Stimulated activated CD8-positive, alpha-beta memory T cell treated with anti-CD3 and anti-CD28 coated beads, Interleukin-12 subunit alpha, Interleukin-12 subunit beta, amount 100 ng/mL, for 24 hours (primary cell): ENCODE measurements around the gene CYP4F22.

Source experiments
- DNase-seq: peaks from one replicate; pipeline ENCODE4 v3.0.0-alpha.2; 2020; ENCODE audit errors: extremely low read depth

The CYP4F22 gene

DNA sequence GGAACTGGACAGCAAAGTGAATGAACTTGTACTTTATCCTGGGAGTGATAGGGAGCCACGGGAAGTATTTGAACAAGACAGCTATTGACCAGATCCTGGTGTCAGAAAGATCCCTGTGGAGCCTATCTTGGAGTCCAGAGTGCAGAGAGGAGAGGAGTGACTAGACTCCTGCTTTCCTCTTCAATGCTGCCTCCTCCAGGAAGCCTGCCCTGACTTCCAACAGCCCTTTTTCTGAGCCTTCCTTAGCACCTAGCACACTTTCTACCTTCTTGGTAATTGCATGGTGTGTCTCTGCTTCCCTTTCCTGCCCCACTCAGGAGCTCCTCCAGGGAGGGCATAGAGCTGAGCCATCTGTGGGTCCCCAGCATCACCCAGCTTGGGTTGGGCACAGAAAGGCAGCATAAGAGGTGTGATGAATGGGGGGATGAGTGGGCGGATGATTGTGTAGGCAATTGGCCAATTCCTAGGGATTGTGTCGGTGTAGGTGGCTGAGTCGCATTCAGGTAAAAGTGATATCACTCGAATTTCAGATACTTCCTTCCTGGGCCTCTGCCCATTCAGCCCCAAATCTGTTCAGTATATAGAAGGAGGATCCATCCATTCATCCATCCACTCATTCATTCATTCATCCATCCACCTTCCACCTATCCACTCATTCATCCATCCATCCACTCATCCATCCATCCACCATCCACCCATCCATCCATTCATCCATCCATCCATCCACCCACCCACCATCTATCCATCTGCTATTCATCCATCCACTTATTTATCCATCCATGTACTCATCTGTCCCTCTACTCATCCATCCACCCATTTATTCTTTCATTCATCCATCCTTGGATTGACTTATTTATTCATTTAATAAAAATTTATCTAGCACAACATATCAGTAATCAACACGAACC, 26.9 kb downstream of the CYP4F22 start:
- DNase-seq, result no peak

- DNase-seq, result no peak
These were observed 28.0 kb downstream of the CYP4F22 start for GRCh38 chr19:15536350-15536749.

- no peak for DNase-seq
These were observed 30.4 kb downstream of the CYP4F22 start for GRCh38 chr19:15538774-15539173.

GRCh38 chr19:15539638-15540037, 31.3 kb downstream of the CYP4F22 start:
- DNase-seq, result no peak

- no peak for DNase-seq
These were observed 32.1 kb downstream of the CYP4F22 start for GRCh38 chr19:15540435-15540834.

- no peak for DNase-seq
These were observed 36.0 kb downstream of the CYP4F22 start for GRCh38 chr19:15544283-15544682.

GRCh38 chr19:15544970-15545369, 36.6 kb downstream of the CYP4F22 start:
- DNase-seq, result no peak

DNA sequence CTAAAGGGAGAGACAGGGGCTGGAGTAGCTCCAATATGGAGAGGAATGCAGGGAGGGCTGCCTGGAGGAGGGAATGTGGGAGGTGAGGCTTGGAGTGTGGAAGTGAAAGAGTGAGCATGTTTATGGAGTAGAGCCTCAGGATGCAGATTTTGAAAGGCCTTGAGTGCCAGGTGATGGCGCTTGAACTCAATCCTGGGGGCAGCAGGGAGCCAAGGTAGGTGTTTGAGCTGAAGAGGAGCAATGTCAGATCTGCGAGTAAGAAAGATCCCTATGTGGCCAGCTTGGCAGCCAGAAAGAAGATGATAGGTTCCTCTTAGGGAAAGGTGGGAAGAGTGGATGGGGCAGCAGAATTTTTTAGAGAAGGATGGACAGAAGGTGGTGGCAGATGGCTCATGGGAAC, 40.3 kb downstream of the CYP4F22 start:
- DNase-seq, result no peak

DNA sequence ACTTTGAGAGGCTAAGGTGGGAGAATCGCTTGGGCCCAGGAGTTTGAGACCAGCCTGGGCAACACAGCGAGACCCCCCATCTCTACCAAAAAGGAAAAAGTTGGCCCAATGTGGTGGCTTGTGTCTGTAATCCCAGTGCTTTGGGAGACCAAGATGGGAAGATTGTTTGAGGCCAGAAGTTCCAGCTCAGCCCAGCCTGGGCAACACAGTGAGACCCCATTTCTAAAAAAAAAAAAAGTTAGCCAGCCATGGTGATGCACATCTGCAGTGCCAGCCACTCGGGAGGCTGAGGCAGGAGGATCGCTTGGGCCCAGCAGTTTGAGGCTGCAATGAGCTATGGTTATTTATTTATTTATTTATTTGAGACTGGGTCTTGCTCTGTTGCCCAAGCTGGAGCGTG, 41.3 kb downstream of the CYP4F22 start:
- DNase-seq, result no peak

GRCh38 chr19:15550273-15550672, 41.9 kb downstream of the CYP4F22 start:
- no peak for DNase-seq

GRCh38 chr19:15550929-15551292, 42.6 kb downstream of the CYP4F22 start:
- no peak for DNase-seq

- DNase-seq, result no peak
These were observed 43.1 kb downstream of the CYP4F22 start for GRCh38 chr19:15551293-15552004.

DNA sequence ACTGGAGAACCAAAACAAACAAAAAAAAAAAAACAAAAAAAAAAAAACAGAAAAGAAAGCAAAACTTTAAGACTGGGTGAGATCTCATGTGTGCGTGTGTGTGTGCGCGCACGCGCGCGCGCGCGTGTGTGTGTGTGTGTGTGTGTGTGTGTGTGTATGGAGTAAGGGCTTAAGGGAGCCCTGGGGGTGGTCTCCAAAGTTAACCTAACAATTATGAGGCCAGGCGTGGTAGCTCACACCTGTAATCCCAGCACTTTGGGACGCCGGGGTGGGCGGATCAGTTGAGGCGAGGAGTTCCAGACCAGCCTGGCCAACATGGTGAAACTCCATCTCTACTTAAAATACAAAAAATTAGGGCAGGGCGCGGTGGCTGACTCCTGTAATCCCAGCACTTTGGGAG, 46.7 kb downstream of the CYP4F22 start:
- DNase-seq, result no peak

DNA sequence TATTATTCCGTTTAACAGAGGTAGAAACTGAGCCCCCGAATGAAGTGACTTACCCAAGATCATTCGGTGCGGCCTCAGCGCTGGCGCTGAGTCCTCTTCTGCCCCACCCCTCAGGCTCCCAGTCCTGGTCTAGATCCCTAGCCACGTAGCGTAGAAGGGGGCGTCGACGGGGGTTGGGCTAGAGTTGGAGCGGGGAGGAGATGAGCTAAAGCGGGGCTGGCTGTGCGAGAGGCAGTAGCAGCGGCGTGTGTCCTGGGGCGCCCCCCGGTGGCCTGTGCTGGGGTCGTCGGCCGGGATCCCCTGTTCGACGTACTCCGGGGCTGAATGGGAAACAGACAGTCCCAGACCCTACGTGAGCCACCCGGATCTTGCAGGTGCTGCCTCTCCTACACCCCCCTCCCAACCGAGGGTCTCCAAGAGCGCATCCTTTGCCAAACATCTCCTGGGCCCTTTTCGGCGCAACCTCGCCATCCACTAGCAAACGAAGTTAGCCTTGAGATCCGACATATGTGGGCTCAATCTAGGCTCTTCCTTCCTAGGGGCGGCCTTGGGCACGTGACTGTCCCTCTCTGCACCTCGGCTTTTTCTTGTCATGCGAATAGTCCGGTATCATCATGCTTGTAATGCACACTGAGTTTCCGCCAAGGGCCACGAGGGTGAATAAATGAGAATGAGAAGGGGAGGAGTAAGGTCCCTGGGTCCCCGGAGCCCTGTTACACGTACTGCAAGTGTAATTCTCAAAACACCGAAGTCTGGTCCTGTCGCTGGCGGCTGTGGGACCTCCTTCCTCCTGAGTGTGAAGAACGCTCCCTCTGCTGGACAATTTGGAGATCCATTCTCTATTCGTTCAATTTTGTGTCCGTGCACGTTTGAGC, 47.7 kb downstream of the CYP4F22 start:
- peak; percentile 93 for DNase-seq

DNA sequence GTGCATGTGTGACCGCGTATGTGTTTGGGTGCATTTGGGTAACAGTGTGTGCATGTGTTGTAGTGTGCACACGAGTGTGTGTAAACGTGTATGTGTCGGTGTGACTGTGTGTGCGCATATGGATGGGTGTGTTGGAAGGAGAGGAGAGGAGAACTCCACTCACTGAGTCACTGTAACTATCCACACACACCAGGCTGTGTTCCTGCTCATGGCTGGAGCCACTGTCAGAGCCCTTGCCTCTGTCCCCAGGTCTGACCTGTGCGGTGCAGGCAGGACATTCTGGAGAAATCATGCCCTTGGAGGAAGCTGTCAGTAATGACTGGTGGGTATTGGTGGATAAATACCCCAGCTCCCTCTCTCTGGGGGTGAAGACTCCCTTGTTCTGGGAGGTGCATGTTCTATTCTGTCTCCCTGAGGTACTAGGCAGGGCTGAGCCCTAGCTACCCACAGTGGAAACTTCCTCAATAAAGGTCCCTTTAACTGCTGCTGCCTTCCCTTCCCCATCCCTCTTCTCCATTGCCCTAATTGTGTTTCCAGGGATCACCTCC, 48.4 kb downstream of the CYP4F22 start:
- no peak for DNase-seq

GRCh38 chr19:15557223-15557622, 48.9 kb downstream of the CYP4F22 start:
- DNase-seq, result no peak

GRCh38 chr19:15562145-15562544, 53.8 kb downstream of the CYP4F22 start:
- DNase-seq, result no peak

GRCh38 chr19:15562861-15563260, 54.5 kb downstream of the CYP4F22 start:
- DNase-seq, result no peak

- DNase-seq, result no peak
These were observed 55.0 kb downstream of the CYP4F22 start for GRCh38 chr19:15563325-15563794.

DNA sequence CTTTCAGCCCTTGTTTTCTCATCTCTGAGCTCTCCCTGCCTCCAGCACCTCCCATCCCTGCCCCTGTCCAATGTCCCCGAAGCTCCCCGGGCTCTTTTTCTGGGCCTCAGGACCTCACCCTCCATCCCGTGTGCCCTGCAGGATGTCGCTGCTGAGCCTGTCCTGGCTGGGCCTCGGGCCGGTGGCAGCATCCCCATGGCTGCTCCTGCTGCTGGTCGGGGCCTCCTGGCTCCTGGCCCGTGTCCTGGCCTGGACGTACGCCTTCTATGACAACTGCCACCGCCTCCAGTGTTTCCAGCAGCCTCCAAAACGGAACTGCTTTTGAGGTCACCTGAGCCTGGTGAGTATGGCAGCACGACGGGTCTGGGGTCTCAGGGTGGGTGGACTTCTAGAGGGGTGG, 55.6 kb downstream of the CYP4F22 start:
- DNase-seq, result no peak

GRCh38 chr19:15564534-15565168, 56.3 kb downstream of the CYP4F22 start:
- no peak for DNase-seq
